NK-92 (cell line): ENCODE results near the gene FGGY.
"Not testable (repeated sequence)": the region's sequence is repeated elsewhere in the genome, so short reads cannot be mapped to it uniquely, and the experiment has no call there.

Source experiments
- DNase-seq: peaks from one replicate; lab custom pipeline; 2025; ENCODE audit not compliant: unreplicated experiment; lab: John Stamatoyannopoulos, UW

Gene FGGY

DNA sequence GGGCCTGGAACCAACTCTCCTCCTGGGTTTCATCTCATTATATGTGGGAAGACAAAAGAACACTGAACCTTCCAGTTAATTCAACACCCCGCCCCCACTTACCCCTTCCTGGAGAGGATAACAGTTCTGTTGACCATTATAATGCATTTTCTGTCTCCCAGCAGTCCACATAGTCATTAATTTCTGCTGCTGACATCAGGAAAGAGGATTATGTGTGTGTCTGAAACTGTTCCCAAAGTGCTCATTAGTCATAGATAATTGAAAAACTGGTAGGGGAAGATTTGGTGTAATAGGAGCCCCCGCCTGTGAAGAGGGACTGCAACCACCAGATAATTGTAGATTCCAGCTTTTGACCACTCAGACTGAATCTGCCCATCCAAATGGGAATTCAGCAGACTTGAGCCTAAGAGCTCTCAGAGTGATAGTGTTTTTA lies 208.7 kb downstream of the FGGY start:
- DNase-seq: no peak

DNA sequence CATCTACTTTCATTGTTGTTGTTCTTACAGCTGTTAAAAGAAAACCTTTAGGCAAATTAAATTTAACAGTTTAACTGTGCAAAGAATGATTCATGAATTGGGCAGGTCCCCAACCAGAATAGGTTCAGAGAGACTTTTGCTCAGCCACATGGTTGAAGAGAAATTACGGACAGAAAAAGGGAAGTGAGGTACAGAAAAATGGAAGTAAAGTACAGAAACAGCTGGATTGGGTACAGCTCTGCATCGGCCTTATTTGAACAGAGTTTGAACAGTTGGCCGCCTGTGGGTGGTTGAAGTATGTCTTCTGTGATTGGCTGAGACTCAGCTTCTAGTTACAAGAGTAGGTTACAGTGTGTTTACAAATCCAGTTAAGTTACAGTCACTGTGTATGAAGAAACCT lies 210.1 kb downstream of the FGGY start:
- no peak for DNase-seq

DNA sequence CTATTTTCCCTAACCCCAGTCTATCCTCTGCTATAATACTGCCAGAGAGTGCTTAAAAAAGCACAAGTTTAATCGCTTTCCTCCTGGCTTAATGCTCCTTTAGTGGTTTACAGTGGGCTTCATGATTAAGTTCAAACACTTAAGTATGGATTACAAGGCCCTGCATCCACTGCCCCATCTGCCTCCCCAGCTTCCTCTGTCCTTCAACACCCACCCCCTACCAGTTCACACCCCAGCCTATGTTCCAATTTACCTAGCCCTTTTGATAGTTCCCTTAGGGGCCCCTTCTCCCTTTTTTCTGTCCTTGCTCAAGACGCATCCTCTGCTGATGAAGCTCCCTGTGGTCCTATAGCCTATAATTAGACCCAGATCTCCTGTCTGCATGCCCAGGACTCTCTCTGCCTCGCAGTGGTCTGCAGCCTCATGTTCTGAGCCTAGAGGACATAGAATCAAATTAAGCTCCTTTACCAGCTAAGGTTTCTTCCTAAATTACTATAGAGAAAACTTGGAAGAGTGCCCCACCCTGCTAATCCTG lies 212.5 kb downstream of the FGGY start:
- no peak for DNase-seq

DNA sequence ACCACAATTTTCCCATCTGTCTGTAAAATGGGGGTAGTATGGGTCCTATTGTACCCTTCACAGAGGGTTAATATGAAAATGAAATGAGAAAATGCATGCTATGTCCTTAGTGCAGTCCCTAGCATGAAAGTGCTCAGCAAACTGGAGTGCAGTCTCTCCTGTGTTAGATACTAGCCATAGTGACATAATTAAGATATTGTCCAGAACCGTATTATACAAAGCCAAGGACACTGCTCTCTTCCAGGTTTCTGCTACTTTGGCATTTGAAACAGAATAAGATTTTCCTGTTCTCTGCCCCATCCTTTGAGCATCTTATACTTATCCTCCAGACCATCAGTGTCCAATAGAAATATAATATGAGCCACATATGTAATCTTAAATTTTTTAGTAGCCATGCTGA lies 213.4 kb downstream of the FGGY start:
- no peak for DNase-seq

DNA sequence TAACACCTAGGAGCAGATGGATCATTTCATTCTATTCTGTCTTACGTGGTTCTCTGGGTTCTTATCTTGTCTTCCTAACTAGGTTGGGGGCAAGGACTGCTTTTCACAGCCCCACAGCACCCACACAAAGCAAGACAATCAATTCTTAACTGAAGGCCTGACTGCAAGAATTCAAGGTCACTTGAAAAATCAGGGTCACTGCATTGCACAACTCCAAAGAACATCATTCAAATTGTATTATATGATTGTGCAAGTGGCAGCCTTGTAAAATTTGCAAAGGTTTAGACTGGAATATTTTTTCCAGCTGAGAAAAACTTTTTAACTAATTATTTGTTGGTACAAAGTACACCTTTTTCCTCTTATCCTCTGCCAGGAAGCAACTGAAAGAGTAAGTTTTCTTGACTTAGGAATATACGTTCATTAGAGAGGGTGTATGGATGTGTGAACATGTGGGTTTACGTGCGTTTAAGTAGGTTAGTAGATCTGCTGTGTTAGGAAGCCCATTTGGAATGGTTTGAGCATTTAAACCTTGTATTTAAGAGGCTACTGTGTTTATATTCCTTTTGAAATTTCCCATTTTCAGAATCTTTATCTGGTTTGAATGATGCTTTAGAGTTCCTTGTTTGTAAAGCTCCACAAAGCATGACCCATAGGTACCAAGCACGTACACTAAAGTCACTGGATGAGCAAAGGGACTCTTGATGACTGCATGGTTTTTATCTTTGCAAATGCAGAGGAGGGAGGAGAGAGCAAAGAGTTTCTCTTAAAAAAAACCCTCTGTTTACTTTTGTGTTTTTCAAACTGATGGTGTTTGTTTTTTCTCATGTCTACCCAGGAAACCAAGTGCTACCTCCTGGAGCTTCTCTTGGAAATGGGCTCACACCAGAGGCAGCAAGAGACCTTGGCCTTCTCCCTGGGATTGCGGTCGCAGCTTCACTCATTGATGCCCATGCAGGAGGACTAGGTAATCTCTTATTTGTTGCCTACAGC lies 214.9 kb downstream of the FGGY start:
- no peak for DNase-seq

DNA sequence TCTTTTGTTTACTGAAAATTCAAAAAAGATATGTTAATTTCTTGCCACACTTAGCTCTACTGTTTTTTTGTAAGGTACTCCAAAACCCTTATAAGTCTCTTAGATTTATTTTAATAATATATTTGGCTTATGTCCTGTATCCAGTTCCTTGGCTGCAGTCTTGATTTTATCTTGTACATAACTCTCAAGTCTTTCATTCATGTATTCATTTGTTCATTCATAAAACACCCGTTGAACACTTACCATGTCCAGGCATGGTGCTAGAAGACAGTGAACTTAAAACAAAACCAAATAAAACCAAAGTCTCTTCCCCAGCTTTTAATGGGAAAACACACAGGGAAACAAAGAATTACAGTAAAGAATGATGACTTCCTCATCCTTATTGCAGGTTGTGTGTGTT lies 215.8 kb downstream of the FGGY start:
- no peak for DNase-seq

DNA sequence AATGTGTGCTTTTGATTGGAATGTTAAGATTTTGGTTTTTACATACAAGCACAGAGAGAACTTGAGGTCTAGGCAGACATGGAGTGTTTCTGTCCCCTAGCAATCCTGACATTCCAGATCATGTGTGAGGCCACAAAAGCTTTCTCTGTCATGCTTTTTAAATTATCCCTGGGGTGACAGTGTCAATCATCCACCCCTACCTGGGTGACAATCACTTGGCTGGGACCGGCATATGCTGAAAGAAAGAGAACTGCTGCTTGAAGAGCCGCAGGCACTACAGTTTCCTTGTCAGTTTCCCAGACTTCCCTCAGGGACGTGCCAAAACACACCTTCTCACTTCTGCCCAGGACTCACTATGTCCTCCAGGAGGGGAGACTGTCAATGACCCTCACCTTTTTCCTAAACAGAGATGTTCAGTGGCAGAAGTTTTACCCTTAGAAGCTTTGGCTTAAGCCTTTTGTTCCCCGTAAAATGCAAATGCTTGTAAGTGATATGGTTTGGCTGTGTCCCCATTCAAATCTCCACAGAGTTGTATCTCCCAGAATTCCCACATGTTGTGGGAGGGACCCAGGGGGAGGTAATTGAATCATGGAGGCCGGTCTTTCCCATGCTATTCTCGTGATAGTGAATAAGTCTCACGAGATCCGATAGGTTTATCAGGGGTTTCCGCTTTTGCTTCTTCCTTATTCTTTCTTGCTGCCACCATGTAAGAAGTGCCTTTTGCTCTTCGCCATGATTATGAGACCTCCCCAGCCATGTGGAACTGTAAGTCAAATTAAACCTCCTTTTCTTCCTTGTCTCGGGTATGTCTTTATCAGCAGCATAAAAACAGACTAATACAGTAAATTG lies 217.4 kb downstream of the FGGY start:
- no peak for DNase-seq

DNA sequence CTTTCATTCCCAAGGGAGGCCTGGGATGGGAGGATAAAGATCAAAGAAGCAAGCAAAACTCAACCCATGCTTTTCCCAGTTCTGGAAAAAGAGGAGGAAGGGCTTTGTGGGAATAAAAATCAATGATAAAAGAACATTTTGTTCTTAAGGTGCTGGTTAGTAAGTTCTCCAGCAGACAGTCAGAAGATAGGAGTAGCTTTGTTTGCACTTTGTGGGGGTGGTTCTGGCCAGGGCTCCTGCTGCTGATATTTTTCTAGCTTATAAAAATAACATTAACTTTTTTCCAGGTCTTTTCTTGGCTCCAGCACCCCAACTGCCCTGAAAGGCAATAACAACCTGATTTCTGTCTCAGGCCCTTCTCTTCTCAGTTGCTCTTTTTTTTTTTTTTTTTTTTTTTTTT lies 220.0 kb downstream of the FGGY start:
- DNase-seq: no peak

DNA sequence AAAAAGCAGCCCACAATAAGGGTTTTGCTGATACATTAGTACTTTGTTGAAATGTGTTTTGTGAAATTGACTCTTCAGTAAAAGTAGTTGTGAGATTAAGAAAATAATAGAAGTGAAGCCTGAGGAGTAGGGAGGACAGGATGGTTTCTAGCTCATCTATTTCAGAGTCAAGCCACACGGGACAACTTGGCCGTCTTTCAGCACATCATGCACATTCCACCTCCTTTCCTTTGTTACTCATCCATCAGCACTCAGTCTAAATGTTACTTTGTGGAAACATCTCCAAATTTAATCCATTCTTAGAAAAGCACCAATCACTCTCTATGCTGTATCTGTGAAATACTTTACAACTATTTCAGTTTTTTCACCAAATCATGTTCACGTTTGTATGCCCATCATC lies 223.3 kb downstream of the FGGY start:
- DNase-seq: no peak

DNA sequence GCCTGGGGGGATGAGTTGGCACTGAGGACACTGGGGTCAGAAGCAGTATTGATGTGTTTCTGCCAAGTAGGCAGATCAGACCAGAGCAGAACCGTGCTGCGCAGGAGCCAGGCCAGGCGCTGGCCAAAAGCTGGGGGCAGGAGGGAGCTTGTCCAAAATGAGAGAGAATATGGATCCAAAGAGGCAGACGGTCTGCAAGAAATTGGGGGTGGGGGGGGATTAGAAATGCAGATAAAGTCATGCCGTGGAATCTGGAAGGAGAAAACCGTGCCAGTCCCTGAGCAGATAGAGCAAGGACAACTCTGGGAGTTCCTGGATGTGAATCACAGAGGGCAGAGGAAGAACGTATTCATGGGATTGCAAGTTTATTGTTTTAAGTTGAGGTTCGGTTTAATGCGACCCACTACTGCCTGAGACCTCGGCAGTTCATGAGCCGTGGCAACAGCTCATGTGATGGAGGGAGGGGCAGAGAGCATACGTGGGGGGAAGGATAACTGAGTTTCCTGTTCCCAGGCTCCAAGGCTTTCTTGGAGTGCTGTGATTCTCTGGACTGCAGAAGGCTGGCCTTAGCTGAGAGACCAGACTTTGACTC lies 224.0 kb downstream of the FGGY start:
- DNase-seq: no peak

DNA sequence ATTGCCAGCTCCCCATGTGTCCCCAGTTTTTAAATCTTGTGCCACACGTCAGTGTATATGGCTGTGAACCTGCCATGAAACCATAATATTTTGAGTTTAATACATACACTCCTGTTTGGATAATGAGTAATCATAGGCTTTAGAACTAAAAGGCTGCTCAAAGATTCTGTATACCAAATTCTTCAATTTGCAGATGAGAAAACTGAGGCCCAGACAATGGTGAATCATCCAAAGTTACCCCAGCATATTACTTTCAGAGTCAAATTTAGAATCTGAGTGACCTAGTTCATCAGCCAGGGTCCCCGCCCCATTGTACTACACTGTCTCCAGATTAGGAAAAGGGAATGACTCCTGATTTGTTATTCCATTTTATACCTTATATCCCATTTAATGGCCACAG lies 224.6 kb downstream of the FGGY start:
- no peak for DNase-seq

DNA sequence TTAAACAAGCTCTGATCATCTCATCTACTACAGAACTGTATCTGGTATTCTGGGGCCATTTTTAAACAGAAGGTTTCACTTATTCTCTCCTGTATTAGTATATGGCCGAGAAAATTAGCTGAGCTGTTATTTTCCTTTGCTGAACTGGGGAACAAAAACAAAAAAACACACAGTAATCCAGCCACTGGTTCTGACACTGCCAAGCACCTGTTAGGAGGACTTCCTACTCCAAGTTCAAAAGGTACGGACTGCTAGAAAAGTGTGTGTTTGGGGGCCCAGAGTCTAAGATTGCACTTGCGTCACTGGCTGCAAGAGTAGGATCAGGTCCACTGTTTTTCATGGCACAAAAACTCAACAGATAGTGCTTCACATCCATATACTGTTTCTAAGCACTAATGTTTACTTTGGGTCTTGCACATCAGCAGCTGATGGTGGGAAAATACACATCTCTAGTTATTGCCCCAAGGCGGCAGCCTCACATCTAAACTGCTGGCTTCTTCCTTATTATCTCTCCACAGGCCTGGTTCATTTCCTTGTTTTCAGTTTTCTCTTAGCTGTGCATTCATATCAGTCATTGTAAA lies 226.1 kb downstream of the FGGY start:
- no peak for DNase-seq

DNA sequence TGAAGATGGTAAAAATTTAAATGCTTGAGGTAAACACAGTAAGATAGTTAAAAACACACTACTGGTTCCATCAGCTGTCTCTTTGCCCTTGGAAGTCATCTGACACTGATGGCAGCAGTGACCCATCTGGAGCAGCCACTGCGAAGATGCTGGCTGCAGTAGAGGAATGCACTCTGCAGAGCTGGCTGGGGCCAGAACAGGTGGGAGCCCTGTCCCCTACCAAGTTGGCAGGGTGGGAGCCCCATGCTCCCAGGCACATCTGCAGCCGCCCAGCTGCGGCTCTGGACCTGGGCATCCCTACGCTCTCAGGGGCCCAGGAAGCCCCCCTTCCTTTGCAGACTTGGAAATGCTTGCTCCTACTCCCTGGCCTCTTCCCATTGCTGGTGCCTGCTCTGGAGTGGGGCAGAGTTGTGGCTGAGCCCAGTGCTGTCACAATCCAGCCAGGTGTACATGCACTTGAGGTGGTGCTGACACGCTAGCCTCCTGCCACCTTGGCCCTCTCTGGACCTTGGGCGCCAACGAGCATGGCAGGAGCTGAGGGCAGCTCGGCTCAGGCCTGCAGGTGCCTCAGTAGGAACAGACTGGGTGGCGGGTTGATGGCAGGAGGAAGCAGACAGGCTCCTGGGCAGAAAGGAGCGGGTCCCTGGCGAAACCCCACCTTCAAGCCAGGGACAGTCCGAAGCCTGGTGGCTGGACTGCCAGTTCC lies 227.0 kb downstream of the FGGY start:
- DNase-seq: no peak

DNA sequence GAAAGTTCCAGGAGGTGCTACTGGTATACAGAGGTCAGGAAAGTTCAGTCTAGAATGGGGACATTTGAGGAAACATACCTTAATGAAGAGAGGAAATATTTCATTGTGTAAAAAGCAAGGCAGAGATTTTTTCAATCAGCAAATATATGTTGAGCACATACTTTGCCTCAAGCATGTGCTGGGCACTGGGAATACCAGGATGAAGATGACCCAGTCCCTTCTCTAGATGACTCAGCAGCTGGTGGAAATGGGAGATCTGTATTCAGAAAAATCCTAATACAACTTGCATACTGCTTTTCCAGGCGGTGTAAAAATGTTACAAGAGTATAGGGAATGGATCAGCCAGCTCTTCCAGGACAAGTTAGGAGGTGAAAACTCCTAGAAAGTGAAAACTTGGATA lies 229.3 kb downstream of the FGGY start:
- no peak for DNase-seq

DNA sequence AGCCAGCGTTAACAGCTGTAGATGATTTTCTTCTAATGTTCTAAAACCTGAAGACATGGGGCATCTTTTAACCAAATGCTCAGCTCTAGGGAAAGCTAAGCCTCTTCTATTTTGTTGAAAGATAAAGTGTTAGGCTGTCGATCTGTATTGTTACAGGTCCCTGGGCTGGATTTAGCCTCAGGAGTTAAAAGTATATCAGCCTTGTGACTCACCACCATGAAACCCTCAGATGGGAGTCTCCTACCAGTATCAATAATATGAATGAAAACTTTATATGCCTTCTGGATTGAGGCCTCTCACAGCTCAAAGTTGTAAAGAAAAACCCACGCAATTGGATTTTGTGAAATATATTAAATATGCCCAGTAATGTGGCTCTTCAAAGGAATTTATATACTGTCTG lies 231.6 kb downstream of the FGGY start:
- no peak for DNase-seq

DNA sequence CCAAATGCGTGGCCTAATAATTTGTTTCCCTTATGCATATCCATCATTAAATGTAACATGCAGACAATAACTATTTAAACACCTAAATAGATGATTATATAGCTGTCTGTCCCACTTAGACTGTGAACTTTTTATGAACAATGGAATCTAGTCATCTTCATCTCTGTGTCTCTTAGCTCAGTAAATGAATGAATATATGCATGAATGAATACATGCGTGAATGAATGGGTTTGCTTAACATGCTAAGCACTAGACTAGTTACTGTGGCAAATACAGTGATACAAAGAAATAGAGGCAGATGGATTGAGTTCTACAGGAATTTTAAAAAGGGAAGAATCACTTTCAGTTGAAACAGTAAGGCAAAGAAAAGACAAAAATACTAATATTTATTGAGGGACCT lies 232.0 kb downstream of the FGGY start:
- DNase-seq: no peak

DNA sequence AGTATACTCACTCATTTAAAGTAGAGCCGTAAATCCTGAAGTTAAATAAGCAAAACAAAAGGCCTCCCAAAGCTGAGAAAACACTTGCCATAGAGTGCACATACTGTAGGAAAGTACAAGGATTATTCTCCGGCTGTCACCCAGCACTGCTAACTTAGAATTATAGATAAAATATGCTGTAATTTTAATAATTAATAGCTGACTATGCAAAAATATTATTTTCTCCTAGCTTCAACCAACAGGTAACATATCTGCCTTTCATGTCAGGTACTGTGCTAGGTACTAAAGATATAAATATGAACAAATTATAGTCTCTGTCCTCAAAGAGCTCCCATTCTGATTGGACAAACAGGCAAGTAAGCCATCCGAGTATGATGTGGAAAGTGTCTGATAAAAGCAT lies 233.2 kb downstream of the FGGY start:
- no peak for DNase-seq

DNA sequence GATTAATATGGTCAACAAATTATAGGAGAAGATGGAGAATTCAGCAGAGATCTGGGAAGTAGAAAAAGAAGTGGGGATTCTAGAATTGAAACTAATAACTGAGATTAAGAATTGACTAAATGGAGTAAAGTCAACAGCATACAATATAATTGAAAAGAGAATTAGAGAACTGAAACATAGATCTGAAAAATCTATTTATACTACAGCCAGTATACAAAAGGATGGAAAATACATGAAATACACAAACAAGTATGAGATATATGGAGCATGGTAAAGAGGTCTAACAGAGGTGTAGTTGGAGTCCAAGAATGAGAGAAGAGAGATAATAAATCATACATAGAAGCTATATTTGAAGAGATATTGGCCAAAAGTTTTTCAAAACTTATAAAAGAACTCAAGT lies 235.2 kb downstream of the FGGY start:
- DNase-seq: no peak

DNA sequence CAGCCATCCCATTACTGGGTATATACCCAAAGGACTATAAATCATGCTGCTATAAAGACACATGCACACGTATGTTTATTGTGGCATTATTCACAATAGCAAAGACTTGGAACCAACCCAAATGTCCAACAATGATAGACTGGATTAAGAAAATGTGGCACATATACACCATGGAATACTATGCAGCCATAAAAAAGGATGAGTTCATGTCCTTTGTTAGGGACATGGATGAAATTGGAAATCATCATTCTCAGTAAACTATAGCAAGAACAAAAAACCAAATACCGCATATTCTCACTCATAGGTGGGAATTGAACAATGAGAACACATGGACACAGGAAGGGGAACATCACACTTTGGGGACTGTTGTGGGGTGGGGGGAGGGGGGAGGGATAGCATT lies 241.6 kb downstream of the FGGY start:
- not testable (repeated sequence) for DNase-seq

DNA sequence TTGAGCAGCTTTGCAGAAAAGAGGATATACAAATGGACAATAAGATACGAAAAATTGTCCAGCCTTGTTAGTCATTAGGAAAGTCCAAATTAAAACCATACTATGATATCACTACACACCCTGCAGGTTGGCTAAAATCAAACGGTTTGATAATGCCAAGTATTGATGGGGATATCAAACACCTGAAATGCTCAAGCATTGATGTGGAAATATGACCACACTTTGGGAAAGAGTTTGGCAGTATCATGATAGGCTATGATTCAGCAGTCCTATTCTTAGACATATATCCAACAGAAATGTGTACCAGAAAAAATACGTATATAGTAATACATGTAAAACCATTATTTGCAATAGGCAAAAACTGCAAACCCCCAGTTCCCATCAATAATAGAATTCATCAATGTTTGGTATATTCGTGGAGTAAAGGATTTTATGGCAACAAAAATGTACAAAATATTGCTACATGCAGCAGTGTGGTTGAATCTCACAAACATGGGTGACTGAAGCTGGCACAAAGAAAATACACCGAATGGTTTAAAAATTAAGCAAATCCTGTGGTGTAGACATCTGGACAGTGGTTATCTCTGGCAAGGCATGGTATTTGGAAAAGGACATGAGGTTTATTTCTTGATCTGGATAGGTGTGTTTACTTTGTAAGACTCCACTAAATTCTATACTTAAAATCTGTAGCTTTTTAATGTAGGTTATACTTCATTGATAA lies 243.2 kb downstream of the FGGY start:
- DNase-seq: no peak
